Upper lobe of left lung (tissue), 6 donors: ENCODE data around the gene TMCC1. TPM values are rescaled to one million over a fixed set of nuclear protein-coding genes. Genes with fewer than 3 reads are reported as not detected.
"Not testable (repeated sequence)": the region's sequence is repeated elsewhere in the genome, so short reads cannot be mapped to it uniquely, and the experiment has no call there.

Experiments
- ATAC-seq, 2 donors: fragments of 200-7000 bp; cut with Tn5 transposase; one replicate each; pipeline ENCODE4 v1.9.1; 2022; ENCODE audit warnings: mild to moderate bottlenecking in 2 of 2, moderate library complexity in 2 of 2; ENCODE audit not compliant: low FRiP score in 2 of 2
- DNase-seq, 2 donors: peaks; one replicate each; pipeline ENCODE4 v3.0.0-alpha.2; 2019 to 2020
- H3K27ac ChIP-seq, 4 donors: fragments of 200-600 bp; sonication (generic); one replicate each; pipeline ENCODE4 v1.5.1; 2016 to 2019
- H3K27me3 ChIP-seq, 4 donors: fragments of 200-600 bp; sonication (generic); one replicate each; pipeline ENCODE4 v1.5.1; 2017 to 2019
- H3K36me3 ChIP-seq, 4 donors: fragments of 200-600 bp; sonication (generic); one replicate each; pipeline ENCODE4 v1.5.1; 2016 to 2019
- H3K4me1 ChIP-seq, 4 donors: fragments of 200-600 bp; sonication (generic); one replicate each; pipeline ENCODE4 v1.5.1; 2018 to 2019
- H3K4me3 ChIP-seq, 4 donors: fragments of 200-600 bp; sonication (generic); one replicate each; pipeline ENCODE4 v1.5.1; 2017 to 2019; ENCODE audit warnings: mild to moderate bottlenecking in 2 of 4, moderate library complexity in 1 of 4
- H3K9me3 ChIP-seq, 4 donors: fragments of 200-600 bp; sonication (generic); one replicate each; pipeline ENCODE4 v1.5.1; 2018 to 2019
- EP300 ChIP-seq, 4 donors: sonication (generic); formaldehyde crosslinking; IDR thresholded peaks; one replicate each; pipeline ENCODE4 v1.5.1; 2017; ENCODE audit warnings: antibody characterized with exemption in 4 of 4, control low read depth in 2 of 4
- POLR2A ChIP-seq, 4 donors: fragments of 450-650 bp; IDR thresholded peaks; one replicate each; pipeline ENCODE4 v1.5.1; 2016 to 2017; ENCODE audit warnings: antibody characterized with exemption in 4 of 4, mild to moderate bottlenecking in 2 of 4
- POLR2AphosphoS5 ChIP-seq, 2 donors: sonication (generic); formaldehyde crosslinking; IDR thresholded peaks; one replicate each; pipeline ENCODE4 v1.5.1; 2017; ENCODE audit warnings: antibody characterized with exemption in 2 of 2
- WGBS, 2 donors: methylation state at CpG; one replicate each; pipeline ENCODE4 v1.1.5; 2017 to 2018; 5-methylcytosine and 5-hydroxymethylcytosine counted together
- total RNA-seq, 6 donors: library from RNA; depleted of rRNA in 4 of 6; stranded (reverse); fragments of >200 nt in 4 of 6; gene quantifications; one replicate each; pipeline versions ENCODE4 v1.1.0 to v1.2.1, GENCODE V29; 2016 to 2021
- TF ChIP-seq, protein P1 (sequence below), 6 experiments: fragments of 450-650 bp in 4 of 6; fragments of 200-600 bp in 2 of 6; sonication (generic) in 2 of 6; IDR thresholded peaks; one replicate each; pipeline ENCODE4 v1.5.1; 2016 to 2019; ENCODE audit warnings: antibody characterized with exemption in 6 of 6
- donor health status: DM: no; HTN: no; CAD: no; lungs with moderate emphysema.
- donor health status: DM: no; HTN: yes; CAD: no; lungs with severe emphysema.

TMCC1 gene
- total RNA-seq, 6 donors from 2014 or later: 16.9 to 39.2 (median 27.9) TPM

DNA sequence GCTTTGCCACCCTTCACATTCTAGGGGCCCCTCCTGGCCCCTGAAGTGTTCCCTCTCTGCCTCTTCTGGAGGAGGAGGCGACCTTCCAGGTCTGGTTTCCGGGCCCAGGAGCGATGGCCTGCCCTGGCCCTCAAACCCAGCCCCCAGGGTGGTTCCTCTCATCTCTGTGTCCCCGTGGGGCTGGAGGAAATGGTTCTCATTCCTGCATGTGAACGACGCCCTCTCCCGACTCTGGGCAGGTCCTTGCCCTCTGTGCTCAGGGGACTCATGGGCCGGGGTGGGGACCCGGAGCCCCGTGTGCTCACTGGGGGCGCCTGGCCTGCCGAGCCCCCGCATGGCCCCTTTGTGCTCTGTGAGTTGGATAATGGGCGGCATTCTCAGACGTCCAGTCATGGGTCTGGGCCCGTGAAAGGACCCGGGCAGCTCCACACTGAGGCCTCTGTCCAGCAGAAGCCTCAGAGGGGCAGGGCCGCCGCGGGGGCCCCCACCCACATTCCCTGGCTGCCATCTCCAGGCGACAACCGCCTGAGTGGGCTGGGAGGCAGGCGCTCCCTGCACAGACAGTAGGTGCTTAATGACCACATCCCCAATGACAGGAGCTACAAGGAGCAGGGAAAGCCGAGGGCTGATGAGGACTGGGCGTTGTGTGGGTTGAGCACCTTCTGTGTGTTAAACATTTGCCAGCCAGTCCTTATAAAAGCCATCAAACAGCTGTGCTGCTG is 281.5 kb downstream of the TMCC1 start:
- Histone ChIP-seq H3K36me3 (no peaks in the 10 kb centered on the region), H3K27ac (peak overlapping the region; percentile 55 to 82 (median 66)), H3K27me3 (no peaks in the 10 kb centered on the region), H3K4me3 (no peak overlapping the region), H3K9me3 (no peaks in the 10 kb centered on the region), H3K4me1 (peaks cover 67 to 87% (median 82%) of the 10 kb centered on the region in 4 donors)
- no peak for DNase-seq
- ATAC-seq: peak in 1 of 2 donors; percentile 31
- TF ChIP-seq POLR2AphosphoS5 (IDR thresholded peaks at IDR 0.05) (no peak), EP300 (IDR thresholded peaks at IDR 0.05) (no peak), POLR2A (IDR thresholded peaks at IDR 0.05) (no peak)
- TF ChIP-seq, protein P1, sequence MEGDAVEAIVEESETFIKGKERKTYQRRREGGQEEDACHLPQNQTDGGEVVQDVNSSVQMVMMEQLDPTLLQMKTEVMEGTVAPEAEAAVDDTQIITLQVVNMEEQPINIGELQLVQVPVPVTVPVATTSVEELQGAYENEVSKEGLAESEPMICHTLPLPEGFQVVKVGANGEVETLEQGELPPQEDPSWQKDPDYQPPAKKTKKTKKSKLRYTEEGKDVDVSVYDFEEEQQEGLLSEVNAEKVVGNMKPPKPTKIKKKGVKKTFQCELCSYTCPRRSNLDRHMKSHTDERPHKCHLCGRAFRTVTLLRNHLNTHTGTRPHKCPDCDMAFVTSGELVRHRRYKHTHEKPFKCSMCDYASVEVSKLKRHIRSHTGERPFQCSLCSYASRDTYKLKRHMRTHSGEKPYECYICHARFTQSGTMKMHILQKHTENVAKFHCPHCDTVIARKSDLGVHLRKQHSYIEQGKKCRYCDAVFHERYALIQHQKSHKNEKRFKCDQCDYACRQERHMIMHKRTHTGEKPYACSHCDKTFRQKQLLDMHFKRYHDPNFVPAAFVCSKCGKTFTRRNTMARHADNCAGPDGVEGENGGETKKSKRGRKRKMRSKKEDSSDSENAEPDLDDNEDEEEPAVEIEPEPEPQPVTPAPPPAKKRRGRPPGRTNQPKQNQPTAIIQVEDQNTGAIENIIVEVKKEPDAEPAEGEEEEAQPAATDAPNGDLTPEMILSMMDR (IDR thresholded peaks at IDR 0.05): no peak
- 28 to 40% methylated on average over 7 to 22 of the region's 25 CpGs for WGBS, 2 donors

DNA sequence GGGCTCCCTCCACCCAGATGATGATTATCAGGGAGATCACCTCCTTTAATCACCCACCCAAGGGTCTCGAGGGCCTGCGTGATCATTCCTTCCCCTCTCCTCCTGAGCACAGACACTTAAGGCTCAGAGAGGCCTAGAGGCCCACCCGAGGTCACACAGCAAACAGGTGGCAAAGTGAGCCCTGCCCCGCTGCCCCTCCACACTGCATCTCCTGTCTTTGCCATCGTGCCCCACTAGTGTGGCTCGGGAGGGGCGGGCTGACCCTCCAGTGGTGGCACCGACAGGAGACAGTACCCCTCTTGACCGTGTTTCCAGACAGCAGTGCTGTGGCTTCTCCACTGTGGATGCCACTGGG is 282.1 kb downstream of the TMCC1 start:
- WGBS, 2 donors: 80 to 93% methylated on average over 8 to 9 of the region's 9 CpGs
- no peak for TF ChIP-seq EP300 (IDR thresholded peaks at IDR 0.05)
- TF ChIP-seq, protein P1 (IDR thresholded peaks at IDR 0.05): no peak
- no peak for DNase-seq
- Histone ChIP-seq H3K36me3 (no peaks in the 10 kb centered on the region), H3K27me3 (no peaks in the 10 kb centered on the region), H3K4me1 (peaks cover 61 to 82% (median 78%) of the 10 kb centered on the region in 4 donors), H3K27ac (peak overlapping the region; percentile 55 to 82 (median 66)), H3K9me3 (no peaks in the 10 kb centered on the region), H3K4me3 (no peak overlapping the region)
- ATAC-seq: no peak

DNA sequence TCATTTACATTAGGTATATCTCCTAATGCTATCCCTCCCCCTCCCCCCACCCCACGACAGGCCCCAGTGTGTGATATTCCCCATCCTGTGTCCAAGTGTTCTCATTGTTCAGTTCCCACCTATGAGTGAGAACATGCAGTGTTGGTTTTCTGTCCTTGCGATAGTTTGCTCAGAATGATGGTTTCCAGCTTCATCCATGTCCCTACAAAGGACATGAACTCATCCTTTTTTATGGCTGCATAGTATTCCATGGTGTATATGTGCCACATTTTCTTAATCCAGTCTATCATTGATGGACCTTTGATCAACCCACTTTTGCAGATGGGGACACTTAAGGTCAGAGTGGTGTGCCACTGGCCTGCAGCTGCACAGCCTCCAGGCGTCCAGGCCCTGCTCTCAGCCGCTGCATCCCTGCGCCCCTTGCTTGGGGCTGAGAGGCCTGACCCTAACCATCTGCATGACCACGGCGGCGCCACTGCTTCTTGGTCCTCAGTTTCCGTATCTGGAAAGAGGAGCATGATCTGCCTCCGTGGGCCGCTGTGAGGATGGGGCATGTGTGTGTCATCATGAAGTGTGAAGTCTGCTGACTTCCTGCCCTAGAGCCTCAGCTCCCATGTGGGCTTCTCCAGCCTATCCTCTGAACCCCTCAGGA is 282.6 kb downstream of the TMCC1 start:
- H3K36me3 ChIP-seq, H3K9me3 ChIP-seq, H3K4me3 ChIP-seq, ATAC-seq, H3K27me3 ChIP-seq, DNase-seq: not testable (repeated sequence)
- 75 to 89% methylated on average over 2 to 11 of the region's 11 CpGs for WGBS, 2 donors
- peaks cover 56 to 77% (median 74%) of the 10 kb centered on the region in 4 donors for H3K4me1 ChIP-seq
- peak overlapping the region in 3 of 4 donors; percentile 56 to 82 (median 77) for H3K27ac ChIP-seq

DNA sequence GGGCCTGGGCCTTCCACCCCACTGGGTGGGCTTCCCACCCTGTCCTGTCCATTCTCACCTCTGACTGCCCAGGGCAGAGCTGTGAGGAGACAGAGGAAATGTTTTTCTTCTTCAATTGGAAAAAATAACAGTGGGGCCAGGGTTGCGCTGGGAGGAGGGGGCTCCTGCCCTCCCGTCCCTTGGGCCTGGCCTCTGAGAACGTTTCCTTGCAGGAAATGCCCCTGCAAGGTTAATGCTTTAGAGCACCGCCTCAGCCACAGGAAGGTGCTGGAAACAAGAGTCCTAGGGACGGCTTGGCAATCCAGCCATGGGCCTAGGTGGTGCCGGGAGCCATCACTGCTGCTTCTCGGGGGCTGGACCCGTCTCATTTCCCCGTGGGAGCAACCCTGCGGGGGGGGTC is 283.2 kb downstream of the TMCC1 start:
- 64 to 66% methylated on average over 7 of the region's 10 CpGs for WGBS, 2 donors
- Histone ChIP-seq H3K4me3 (no peak overlapping the region), H3K9me3 (no peaks in the 10 kb centered on the region), H3K36me3 (no peaks in the 10 kb centered on the region), H3K4me1 (peaks cover 55 to 75% (median 69%) of the 10 kb centered on the region in 4 donors), H3K27ac (peak overlapping the region in 2 of 4 donors; percentile 61 to 94), H3K27me3 (no peaks in the 10 kb centered on the region)
- no peak for DNase-seq
- TF ChIP-seq, protein P1 (IDR thresholded peaks at IDR 0.05): no peak
- TF ChIP-seq POLR2A (IDR thresholded peaks at IDR 0.05) (no peak), POLR2AphosphoS5 (IDR thresholded peaks at IDR 0.05) (no peak), EP300 (IDR thresholded peaks at IDR 0.05) (no peak)
- ATAC-seq: no peak

DNA sequence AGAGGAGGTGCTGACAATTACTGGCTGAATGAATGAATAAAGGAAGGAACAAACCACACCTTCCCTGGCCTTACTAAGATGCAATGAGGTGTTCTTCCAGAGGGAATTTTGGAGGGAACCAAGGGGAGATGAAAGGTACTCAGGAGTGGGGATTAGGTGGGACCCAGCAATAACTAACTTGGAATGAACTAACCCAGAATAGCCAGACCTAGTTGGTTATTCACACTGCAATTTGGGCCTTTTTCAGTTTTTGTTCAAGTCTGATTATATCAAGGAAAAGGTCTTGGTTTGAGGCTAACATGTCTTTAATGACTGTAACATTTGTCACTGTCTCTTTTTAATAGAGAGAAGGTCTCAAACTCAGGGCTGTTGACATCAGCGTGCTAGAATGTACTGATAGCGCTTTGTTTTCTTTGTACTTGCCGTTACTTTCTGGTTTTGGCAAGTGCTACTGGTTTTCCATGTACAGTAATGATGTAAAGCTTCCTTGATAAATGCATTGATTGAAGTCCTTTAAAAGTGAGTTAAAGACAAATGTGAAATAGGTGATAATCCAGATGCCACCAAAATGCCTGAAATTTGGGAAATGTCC is 283.8 kb downstream of the TMCC1 start:
- TF ChIP-seq POLR2AphosphoS5 (IDR thresholded peaks at IDR 0.05) (no peak), POLR2A (IDR thresholded peaks at IDR 0.05) (no peak), EP300 (IDR thresholded peaks at IDR 0.05) (no peak)
- TF ChIP-seq, protein P1 (IDR thresholded peaks at IDR 0.05): no peak
- peak overlapping the region; percentile 1 to 98 (median 94) for H3K27ac ChIP-seq
- WGBS, 2 donors: 20 to 40% methylated on average over 3 of the region's 3 CpGs
- H3K27me3 ChIP-seq: no peaks in the 10 kb centered on the region
- no peak overlapping the region for H3K4me3 ChIP-seq
- no peak for DNase-seq
- H3K4me1 ChIP-seq: peaks cover 52 to 75% (median 63%) of the 10 kb centered on the region in 4 donors
- no peaks in the 10 kb centered on the region for H3K36me3 ChIP-seq
- no peak for ATAC-seq
- H3K9me3 ChIP-seq: no peaks in the 10 kb centered on the region
